ENCODE data around the gene SLC16A2.

DNA sequence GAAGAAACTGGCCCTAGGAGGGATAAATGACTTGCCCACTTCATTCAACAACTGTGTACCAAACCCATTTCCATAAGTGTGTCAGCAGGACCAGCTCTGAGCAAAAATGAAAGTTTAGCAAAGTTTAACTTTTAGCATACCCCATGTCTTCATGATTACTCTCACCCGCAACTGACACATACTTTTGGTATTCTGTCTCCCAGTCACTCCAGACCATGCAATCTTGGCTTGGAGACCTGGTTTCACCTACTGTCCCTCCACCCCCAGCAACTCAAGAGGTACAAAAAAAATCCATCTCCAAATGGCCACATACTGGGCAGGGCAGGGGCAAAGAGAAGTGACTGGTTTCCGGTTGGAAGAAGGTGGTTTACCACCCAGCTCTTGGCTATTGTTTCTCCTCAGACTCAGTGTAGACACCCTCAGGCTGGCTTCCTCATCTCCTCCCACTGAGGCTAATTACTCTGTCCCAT is 113.3 kb downstream of the SLC16A2 start:
- TF ChIP-seq ZBTB49 (tag by site-specific recombination; IDR thresholded peaks at IDR 0.05; ENCODE audit: low read depth) (no peak), ZNF670 (tag by site-specific recombination; IDR thresholded peaks at IDR 0.05; ENCODE audit: low read depth) (no peak), HOXD13 (CRISPR knock-in tag; IDR thresholded peaks at IDR 0.05; ENCODE audit: borderline replicate concordance) (no peak), YY1 (tag by site-specific recombination; IDR thresholded peaks at IDR 0.05) (no peak), ZNF639 (tag by site-specific recombination; IDR thresholded peaks at IDR 0.05) (no peak), ZNF530 (tag by site-specific recombination; IDR thresholded peaks at IDR 0.05; ENCODE audit: low read depth) (no peak), ZNF624 (tag by site-specific recombination; IDR thresholded peaks at IDR 0.05) (no peak), ZNF544 (tag by site-specific recombination; IDR thresholded peaks at IDR 0.05) (no peak), ZNF610 (tag by site-specific recombination; IDR thresholded peaks at IDR 0.05; ENCODE audit: borderline replicate concordance) (no peak), REST (tag by site-specific recombination; IDR thresholded peaks at IDR 0.05) (no peak), ZFP69B (tag by site-specific recombination; IDR thresholded peaks at IDR 0.05) (no peak)
- TF ChIP-seq, protein P1, sequence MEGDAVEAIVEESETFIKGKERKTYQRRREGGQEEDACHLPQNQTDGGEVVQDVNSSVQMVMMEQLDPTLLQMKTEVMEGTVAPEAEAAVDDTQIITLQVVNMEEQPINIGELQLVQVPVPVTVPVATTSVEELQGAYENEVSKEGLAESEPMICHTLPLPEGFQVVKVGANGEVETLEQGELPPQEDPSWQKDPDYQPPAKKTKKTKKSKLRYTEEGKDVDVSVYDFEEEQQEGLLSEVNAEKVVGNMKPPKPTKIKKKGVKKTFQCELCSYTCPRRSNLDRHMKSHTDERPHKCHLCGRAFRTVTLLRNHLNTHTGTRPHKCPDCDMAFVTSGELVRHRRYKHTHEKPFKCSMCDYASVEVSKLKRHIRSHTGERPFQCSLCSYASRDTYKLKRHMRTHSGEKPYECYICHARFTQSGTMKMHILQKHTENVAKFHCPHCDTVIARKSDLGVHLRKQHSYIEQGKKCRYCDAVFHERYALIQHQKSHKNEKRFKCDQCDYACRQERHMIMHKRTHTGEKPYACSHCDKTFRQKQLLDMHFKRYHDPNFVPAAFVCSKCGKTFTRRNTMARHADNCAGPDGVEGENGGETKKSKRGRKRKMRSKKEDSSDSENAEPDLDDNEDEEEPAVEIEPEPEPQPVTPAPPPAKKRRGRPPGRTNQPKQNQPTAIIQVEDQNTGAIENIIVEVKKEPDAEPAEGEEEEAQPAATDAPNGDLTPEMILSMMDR (tag by site-specific recombination; IDR thresholded peaks at IDR 0.05) = no peak
- TF ChIP-seq, protein P2, sequence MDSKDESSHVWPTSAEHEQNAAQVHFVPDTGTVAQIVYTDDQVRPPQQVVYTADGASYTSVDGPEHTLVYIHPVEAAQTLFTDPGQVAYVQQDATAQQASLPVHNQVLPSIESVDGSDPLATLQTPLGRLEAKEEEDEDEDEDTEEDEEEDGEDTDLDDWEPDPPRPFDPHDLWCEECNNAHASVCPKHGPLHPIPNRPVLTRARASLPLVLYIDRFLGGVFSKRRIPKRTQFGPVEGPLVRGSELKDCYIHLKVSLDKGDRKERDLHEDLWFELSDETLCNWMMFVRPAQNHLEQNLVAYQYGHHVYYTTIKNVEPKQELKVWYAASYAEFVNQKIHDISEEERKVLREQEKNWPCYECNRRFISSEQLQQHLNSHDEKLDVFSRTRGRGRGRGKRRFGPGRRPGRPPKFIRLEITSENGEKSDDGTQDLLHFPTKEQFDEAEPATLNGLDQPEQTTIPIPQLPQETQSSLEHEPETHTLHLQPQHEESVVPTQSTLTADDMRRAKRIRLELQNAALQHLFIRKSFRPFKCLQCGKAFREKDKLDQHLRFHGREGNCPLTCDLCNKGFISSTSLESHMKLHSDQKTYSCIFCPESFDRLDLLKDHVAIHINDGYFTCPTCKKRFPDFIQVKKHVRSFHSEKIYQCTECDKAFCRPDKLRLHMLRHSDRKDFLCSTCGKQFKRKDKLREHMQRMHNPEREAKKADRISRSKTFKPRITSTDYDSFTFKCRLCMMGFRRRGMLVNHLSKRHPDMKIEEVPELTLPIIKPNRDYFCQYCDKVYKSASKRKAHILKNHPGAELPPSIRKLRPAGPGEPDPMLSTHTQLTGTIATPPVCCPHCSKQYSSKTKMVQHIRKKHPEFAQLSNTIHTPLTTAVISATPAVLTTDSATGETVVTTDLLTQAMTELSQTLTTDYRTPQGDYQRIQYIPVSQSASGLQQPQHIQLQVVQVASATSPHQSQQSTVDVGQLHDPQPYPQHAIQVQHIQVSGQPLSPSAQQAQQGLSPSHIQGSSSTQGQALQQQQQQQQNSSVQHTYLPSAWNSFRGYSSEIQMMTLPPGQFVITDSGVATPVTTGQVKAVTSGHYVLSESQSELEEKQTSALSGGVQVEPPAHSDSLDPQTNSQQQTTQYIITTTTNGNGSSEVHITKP (tag by site-specific recombination; IDR thresholded peaks at IDR 0.05) = no peak
- TF ChIP-seq, protein P3, sequence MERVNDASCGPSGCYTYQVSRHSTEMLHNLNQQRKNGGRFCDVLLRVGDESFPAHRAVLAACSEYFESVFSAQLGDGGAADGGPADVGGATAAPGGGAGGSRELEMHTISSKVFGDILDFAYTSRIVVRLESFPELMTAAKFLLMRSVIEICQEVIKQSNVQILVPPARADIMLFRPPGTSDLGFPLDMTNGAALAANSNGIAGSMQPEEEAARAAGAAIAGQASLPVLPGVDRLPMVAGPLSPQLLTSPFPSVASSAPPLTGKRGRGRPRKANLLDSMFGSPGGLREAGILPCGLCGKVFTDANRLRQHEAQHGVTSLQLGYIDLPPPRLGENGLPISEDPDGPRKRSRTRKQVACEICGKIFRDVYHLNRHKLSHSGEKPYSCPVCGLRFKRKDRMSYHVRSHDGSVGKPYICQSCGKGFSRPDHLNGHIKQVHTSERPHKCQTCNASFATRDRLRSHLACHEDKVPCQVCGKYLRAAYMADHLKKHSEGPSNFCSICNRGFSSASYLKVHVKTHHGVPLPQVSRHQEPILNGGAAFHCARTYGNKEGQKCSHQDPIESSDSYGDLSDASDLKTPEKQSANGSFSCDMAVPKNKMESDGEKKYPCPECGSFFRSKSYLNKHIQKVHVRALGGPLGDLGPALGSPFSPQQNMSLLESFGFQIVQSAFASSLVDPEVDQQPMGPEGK (tag by site-specific recombination; IDR thresholded peaks at IDR 0.05) = no peak

Data from HEK293 (cell line).